HG03159 (cell line): ENCODE results near the gene PPP3CA.

Experiments used
- ATAC-seq: cut with Tn5 transposase; IDR thresholded peaks from one replicate; pipeline ENCODE4 v1.9.1; 2021; ENCODE audit warnings: mild to moderate bottlenecking, moderate library complexity; ENCODE audit not compliant: unreplicated experiment

The PPP3CA gene

DNA sequence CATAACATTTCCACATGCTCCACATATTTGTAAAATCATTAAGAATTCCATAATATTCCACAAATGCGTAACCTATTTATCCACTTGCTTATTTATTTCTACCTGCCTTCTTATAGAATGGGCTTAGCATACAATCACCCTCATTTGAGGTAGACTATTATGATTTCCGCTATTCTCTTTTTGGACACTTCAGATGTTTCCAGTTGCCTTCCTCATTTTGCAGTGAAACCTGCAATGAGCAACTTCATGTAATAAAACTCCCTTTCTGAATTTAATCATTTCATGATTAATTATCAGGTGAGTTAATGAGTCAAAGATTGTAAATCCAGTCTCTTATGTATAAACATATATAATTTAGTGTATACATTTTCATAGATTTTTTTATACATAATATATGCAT lies 58.0 kb downstream of the PPP3CA start:
- no peak for ATAC-seq

GRCh38 chr4:101288365-101289145 lies 58.8 kb downstream of the PPP3CA start:
- ATAC-seq: no peak

DNA sequence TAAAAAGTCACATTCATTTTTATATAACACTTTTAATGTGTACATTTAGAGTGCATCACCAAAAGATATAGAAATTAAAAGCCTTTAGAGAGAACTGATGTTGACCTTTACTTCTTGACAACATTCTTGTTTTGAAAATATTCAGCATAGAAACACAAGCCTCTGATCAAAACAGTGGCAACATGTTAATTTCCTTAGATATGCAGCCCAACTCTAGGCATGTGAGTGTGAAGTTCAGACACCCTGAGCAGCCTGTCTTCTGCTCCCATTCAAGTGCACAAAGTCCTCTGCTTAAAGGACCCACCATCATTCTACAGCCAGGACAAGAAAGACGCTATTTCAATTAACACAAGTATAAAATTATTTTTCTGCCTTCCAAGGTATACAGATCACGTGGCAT lies 60.0 kb downstream of the PPP3CA start:
- ATAC-seq: no peak

GRCh38 chr4:101286663-101287062 lies 60.7 kb downstream of the PPP3CA start:
- ATAC-seq: no peak

DNA sequence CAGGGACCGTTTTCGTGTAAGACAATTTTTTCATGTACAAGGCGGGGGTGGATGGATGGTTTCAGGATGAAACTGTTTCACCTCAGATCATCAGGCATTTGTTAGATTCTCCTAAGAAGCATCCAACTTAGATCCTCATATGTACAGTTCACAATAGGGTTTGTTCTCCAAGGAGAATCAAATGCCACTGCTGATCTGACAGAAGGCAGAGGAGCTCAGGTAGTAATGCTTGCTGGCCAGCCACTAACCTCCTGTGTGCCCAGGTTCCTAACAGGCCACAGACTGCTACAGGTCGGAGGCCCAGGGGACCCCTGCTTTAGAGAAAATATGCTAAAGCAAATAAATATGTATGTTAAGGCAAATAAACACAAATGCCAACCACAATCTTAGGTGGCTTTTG lies 61.3 kb downstream of the PPP3CA start:
- ATAC-seq: no peak

GRCh38 chr4:101284546-101284945 lies 62.8 kb downstream of the PPP3CA start:
- no peak for ATAC-seq

GRCh38 chr4:101283434-101283833 lies 63.9 kb downstream of the PPP3CA start:
- ATAC-seq: no peak

GRCh38 chr4:101282076-101282844 lies 65.1 kb downstream of the PPP3CA start:
- ATAC-seq: no peak

DNA sequence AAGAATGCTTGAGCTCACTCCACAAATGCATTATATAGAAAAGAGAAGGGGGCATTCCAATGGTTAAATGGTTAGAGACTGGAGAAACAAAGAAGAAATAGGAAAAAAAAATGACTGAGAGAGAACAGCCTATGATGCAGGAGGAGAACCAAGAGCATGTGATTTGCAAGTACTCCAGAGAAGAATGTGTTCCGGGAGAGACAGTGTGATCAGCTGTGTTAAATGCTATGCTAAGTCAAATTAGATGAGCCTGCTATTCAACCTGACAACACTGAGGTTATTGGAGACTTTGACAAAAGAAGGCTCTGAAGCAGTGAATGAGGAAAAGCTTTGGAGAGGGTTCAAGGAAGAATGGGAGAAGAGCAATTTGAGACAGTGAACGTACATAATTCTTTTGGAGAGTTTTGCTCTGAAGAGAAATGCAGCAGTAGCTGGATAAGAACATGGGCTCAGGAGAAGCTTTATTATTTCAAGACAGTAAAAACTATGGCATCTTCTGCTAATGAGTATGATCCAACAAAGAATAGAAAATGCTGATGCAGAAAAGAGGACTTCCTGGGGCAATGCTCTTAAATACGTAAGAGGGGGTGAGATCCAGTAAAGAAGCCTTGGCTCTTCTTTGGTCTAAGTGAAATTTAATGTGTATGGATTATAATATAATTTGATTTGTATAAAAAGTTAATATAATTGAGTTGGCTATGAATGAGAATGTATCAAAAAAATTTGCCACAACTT lies 66.3 kb downstream of the PPP3CA start:
- no peak for ATAC-seq

- peak; percentile 67 for ATAC-seq
Observed at GRCh38 chr4:101279377-101279871, 67.9 kb downstream of the PPP3CA start.

GRCh38 chr4:101277671-101278070 lies 69.7 kb downstream of the PPP3CA start:
- ATAC-seq: no peak

DNA sequence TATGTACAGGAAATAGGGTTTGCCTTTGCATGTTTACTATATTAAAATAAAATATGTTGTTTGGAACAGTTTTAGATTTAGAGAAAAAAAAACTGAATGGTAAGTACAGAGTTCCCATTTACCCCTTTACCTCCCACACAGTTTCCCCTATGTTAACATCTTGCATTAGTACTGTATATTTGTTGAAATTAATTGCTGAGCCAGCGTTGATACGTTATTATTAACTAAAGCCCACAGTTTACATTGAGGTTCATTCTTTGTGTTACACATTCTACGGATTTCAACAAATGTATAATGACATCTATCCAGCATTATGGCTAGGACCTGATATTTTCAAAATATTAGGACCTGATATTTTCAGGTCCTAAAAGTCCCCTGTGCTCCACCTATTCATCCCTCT lies 70.7 kb downstream of the PPP3CA start:
- ATAC-seq: no peak

DNA sequence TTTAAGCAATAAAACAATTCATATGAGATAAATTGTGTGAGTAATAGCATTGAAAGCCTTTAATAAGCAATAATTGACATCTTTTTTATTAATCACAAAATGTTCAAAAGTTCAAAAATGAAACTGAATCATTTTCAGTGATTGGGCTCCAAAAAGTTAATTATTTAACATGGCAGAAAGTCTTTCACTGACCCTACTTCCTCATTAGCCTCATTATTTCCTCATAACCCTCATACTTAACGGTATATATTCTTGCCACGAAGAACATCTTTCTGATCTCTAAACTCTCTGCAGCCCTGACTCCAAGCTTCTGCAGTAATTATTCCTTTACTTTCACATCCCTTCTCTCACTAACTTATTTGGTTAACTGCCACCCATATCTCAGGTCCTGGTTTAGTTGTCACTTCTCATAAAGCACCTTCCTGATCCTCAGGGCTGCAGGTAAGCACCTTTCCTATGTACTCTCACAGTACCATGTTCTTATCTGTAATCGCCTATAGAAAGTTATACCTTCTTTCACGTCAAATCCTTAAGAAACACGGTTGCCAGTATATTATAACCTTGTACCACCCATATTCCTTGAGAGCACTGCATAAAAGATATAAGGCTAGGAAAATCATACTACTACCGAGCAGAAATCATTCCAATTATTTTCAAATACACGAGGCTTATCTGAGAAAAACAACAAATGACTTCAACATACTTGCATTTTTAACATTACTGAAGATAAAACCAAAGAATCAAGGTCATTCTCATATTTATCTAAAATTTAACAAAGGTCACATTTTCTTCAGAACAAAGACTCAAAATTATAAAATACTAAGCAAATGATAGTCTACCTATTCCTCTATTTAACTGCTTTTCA lies 72.2 kb downstream of the PPP3CA start:
- ATAC-seq: peak; percentile 84

DNA sequence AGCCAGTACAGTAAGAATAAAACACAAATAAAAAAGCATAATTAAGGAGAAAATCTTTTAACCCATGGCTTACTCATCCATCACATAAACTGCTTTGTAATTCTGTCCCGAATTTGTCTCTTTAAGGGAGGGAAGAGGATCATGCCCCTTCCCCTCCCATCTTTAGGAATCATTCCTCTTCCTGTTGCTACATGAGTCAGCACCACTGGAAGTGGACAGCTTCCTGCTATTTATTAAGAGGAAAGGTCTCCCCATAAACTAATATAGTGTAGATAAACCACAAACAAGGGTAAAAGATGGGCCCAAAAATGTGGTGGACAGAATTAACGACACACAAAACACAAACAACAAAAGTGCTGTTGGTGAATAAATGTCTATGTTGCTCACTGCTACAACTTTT lies 75.8 kb downstream of the PPP3CA start:
- no peak for ATAC-seq

GRCh38 chr4:101269682-101270081 lies 77.6 kb downstream of the PPP3CA start:
- ATAC-seq: no peak

GRCh38 chr4:101265816-101266172 lies 81.5 kb downstream of the PPP3CA start:
- no peak for ATAC-seq

GRCh38 chr4:101264993-101265815 lies 82.1 kb downstream of the PPP3CA start:
- no peak for ATAC-seq

GRCh38 chr4:101264512-101264911 lies 82.8 kb downstream of the PPP3CA start:
- ATAC-seq: no peak

DNA sequence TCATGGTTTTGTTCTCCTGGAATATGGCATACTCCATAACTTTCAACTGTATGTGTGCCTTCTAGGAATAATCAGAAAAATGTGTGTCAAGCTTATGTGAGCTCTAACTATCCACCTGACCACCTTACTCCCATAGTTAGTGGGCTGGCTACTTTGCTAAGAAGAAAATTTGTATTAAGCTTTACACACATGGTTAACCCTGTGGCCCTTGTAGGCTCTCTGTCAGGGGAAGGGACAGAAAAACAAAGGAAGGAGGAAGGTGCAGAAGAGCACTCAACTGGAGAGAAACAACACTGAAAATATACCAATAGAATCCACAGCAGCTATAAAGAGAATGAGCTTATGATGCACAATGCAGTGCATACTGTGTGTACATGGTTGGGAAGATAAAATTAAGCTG lies 84.6 kb downstream of the PPP3CA start:
- no peak for ATAC-seq

DNA sequence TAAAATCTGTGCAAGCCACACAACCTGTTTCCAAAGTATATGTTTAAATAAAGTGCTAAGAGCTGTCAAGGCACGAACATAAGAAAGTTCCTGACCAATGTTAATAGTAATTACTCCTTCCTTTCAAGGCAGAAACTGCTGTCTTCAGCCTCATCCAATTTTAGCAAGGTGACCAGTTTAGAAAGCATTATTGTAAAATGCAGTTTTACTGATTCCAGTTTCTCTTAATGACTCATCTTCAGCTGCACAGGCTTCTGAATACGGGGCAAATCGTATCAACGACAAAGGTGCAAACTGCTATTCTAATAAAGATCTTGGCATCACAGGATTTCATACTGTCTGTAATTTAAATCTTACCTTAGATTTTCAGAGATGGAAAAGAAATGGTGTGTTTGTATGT lies 87.5 kb downstream of the PPP3CA start:
- ATAC-seq: peak; percentile 95
